ENCODE data around the gene PIK3R5.

GRCh38 chr17:9004132-9004960 is 38.8 kb upstream of the PIK3R5 start:
- no peak for TF ChIP-seq POLR2A (IDR thresholded peaks at IDR 0.05; ENCODE audit: low read length)
- TF ChIP-seq CTCF (IDR thresholded peaks at IDR 0.05), result no peak
- no peak for TF ChIP-seq E2F6 (IDR thresholded peaks at IDR 0.05; ENCODE audit: borderline replicate concordance, low read depth)
- no peak for TF ChIP-seq RNF2 (IDR thresholded peaks at IDR 0.05; ENCODE audit: borderline replicate concordance, low read depth)
- TF ChIP-seq JUNB (IDR thresholded peaks at IDR 0.05), result no peak
- TF ChIP-seq GATA3 (IDR thresholded peaks at IDR 0.05; ENCODE audit: borderline replicate concordance), result no peak
- TF ChIP-seq CEBPB (IDR thresholded peaks at IDR 0.05), result no peak
- TF ChIP-seq HMGXB4 (CRISPR knock-in tag; IDR thresholded peaks at IDR 0.05; ENCODE audit: borderline replicate concordance), result no peak

Data from A549 (cell line).